MCF 10A (cell line): ENCODE measurements around the gene TMED1. TPM values are rescaled to one million over a fixed set of nuclear protein-coding genes. Genes with fewer than 3 reads are reported as not detected.

Experiments used
- BruUV-seq: library from RNA; stranded (reverse); fragments of 400-500 nt; replicated peaks from 2 replicates; lab custom pipeline; 2021; lab: Mats Ljungman, UMichigan
- CTCF ChIA-PET: fragments of 300-600 bp; sonication (Branson Sonifier 250); formaldehyde crosslinking; extraction: SDS; loops from one replicate; lab custom pipeline; 2021; ENCODE audit warnings: antibody characterized with exemption, inconsistent platforms; lab: Yijun Ruan, JAX
- POLR2A ChIA-PET: fragments of 300-600, 350-650 bp; sonication (Branson Sonifier 250); formaldehyde crosslinking; extraction: SDS; loops from one replicate; lab custom pipeline; 2020; ENCODE audit warnings: antibody characterized with exemption, inconsistent platforms; lab: Yijun Ruan, JAX
- DNase-seq: peaks from one replicate; pipeline ENCODE4 v3.0.0-alpha.2; 2018; ENCODE audit not compliant: unreplicated experiment
- H3K27ac Mint-ChIP-seq: one replicate; pipeline ENCODE4 v1.8.0; 2022; ENCODE audit warnings: mild to moderate bottlenecking, low read depth, mixed read lengths; ENCODE audit not compliant: unreplicated experiment
- H3K27me3 Mint-ChIP-seq: one replicate; pipeline ENCODE4 v1.8.0; 2022; ENCODE audit warnings: mixed read lengths; ENCODE audit not compliant: insufficient read depth, unreplicated experiment
- H3K36me3 Mint-ChIP-seq: one replicate; pipeline ENCODE4 v1.8.0; 2022; ENCODE audit warnings: mild to moderate bottlenecking, moderate library complexity, mixed read lengths; ENCODE audit not compliant: insufficient read depth, unreplicated experiment
- H3K4me1 Mint-ChIP-seq: one replicate; pipeline ENCODE4 v1.8.0; 2022; ENCODE audit warnings: mixed read lengths; ENCODE audit not compliant: insufficient read depth, unreplicated experiment
- H3K4me3 Mint-ChIP-seq: one replicate; pipeline ENCODE4 v1.8.0; 2022; ENCODE audit warnings: mild to moderate bottlenecking, moderate library complexity, mixed read lengths; ENCODE audit not compliant: unreplicated experiment
- H3K9me3 Mint-ChIP-seq: one replicate; pipeline ENCODE4 v1.8.0; 2022; ENCODE audit warnings: mixed read lengths; ENCODE audit not compliant: unreplicated experiment
- intact Hi-C: fragments of 100-400 bp; cut with micrococcal nuclease; formaldehyde crosslinking; loops from 2 replicates; pipeline ENCODE4 v1.14.1; 2022
- total RNA-seq: library from RNA; stranded (reverse); gene quantifications from 2 replicates; pipeline ENCODE4 v1.2.3, GENCODE V29; 2022
- TF ChIP-seq, protein P1 (sequence below): fragments of 200-600 bp; IDR thresholded peaks from one replicate; pipeline ENCODE4 v1.8.0; 2022; ENCODE audit warnings: antibody characterized with exemption, mild to moderate bottlenecking; ENCODE audit not compliant: unreplicated experiment

TMED1 gene
- total RNA-seq, 1 experiment from 2014 or later: 23.2 TPM

DNA sequence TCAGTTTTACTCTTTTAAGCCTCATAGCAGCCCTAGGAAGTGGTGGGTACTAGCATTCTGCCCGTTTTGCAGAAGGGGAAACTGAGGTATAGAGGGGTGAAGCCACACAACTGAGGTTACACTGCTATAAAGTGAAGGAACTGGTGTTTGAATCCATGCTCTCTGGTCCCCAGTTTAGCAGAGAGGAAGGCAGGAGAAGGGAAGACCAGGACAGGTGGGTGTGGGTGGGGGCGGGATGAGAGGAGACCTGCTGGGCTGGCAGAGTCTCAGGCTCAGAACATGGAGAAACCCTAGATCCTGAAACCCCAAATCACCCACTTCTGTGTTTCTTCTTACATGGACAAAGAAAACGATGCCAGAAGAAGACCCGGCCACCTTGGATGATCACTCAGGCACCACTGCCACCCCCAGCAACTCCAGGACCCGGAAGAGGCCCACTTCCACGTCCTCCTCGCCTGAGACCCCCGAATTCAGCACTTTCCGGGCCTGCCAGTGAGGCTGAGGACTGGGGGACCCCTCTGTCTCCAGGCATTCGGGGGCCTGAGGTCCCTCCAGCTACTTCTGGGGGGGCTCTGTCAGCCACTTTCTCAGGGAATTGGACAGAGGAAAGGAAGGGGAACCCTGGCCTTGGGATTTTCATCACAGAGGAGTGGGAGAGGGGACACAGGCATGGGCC lies 33.0 kb upstream of the TMED1 start:
- intact Hi-C loops: no loop called here
- ChIA-PET CTCF (interaction anchor here (0.6 kb wide), 2 partner anchors 13 to 67 kb away, joined by 3 read pairs; no protein-coding TSS in a partner anchor), POLR2A (interaction anchor here (1.4 kb wide), 1 partner anchor 33 kb away, joined by 4 read pairs; the partner anchor contains the start of gene TMED1)
- TF ChIP-seq, protein P1, sequence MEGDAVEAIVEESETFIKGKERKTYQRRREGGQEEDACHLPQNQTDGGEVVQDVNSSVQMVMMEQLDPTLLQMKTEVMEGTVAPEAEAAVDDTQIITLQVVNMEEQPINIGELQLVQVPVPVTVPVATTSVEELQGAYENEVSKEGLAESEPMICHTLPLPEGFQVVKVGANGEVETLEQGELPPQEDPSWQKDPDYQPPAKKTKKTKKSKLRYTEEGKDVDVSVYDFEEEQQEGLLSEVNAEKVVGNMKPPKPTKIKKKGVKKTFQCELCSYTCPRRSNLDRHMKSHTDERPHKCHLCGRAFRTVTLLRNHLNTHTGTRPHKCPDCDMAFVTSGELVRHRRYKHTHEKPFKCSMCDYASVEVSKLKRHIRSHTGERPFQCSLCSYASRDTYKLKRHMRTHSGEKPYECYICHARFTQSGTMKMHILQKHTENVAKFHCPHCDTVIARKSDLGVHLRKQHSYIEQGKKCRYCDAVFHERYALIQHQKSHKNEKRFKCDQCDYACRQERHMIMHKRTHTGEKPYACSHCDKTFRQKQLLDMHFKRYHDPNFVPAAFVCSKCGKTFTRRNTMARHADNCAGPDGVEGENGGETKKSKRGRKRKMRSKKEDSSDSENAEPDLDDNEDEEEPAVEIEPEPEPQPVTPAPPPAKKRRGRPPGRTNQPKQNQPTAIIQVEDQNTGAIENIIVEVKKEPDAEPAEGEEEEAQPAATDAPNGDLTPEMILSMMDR: no peak
- no peak overlapping the region for H3K27ac Mint-ChIP-seq
- DNase-seq: no peak
- no TSS peak for BruUV-seq
- no peak overlapping the region for H3K4me3 Mint-ChIP-seq
- H3K27me3 Mint-ChIP-seq: no peaks in the 10 kb centered on the region
- H3K4me1 Mint-ChIP-seq: peaks cover 8% of the 10 kb centered on the region
- peaks cover 7% of the 10 kb centered on the region for H3K36me3 Mint-ChIP-seq
- no peaks in the 10 kb centered on the region for H3K9me3 Mint-ChIP-seq

DNA sequence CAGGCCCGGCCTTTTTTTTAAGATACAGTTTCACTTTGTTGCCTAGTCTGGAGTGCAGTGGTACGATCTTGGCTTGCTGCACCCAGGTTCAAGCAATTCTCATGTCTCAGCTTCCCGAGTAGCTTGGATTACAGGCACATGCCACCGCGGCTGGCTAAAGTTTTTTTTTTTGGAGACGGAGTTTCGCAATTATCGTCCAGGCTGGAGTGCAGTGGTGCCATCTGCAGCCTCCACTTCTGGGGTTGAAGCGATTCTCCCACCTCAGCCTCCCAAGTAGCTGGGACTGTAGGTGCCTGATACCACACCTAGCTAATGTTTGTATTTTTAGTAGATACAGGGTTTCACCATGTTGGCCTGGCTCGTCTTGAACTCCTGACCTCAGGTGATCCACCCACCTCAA lies 30.5 kb upstream of the TMED1 start:
- Mint-ChIP-seq H3K4me1 (peaks cover 17% of the 10 kb centered on the region), H3K27ac (no peak overlapping the region), H3K4me3 (no peak overlapping the region), H3K36me3 (no peaks in the 10 kb centered on the region), H3K9me3 (no peaks in the 10 kb centered on the region), H3K27me3 (no peaks in the 10 kb centered on the region)
- BruUV-seq: no TSS peak
- ChIA-PET POLR2A (interaction anchor here (1.1 to 3.7 kb wide), 2 partner anchors 31 to 142 kb away, joined by 5 to 28 read pairs; partner anchors contain the start of gene TMED1), CTCF (interaction anchor here (0.6 to 4.4 kb wide), 6 partner anchors 13 to 1410 kb away, joined by 3 to 68 read pairs (median 4); partner anchors contain the start of gene TMED1)
- intact Hi-C loops: no loop called here
- TF ChIP-seq, protein P1: no peak
- no peak for DNase-seq

DNA sequence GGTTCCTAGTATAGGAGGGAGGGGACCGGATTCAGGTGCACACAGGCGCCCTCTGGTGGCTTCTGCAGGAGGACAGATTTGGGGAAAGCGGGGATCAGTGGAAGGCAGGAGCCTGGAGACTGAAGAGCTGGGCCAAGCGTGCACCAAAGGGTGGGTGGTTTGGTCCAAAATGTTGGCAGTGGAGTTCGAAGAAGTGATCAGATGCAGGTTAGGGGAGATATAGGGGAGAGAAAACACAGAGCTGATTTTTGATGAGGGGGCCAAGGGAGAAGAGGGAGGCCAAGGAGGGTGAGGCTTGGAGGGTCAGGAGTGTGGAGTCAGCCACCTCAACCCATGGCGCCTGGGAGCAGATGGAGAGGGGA lies 28.5 kb upstream of the TMED1 start:
- POLR2A ChIA-PET: interaction anchor here (0.7 to 3.7 kb wide), 5 partner anchors 29 to 207 kb away, joined by 3 to 28 read pairs (median 6); partner anchors contain the start of genes DNM2 and TMED1
- CTCF ChIA-PET: interaction anchor here (0.5 to 4.4 kb wide), 40 partner anchors 8 to 1896 kb away, joined by 3 to 68 read pairs (median 4); partner anchors contain the start of genes DNM2 and TMED1
- no TSS peak for BruUV-seq
- DNase-seq: peak; percentile 85
- H3K27ac Mint-ChIP-seq: peak overlapping the region; percentile 37
- TF ChIP-seq, protein P1: peak; percentile 89
- peaks cover 17% of the 10 kb centered on the region for H3K4me1 Mint-ChIP-seq
- no peaks in the 10 kb centered on the region for H3K9me3 Mint-ChIP-seq
- no peak overlapping the region for H3K4me3 Mint-ChIP-seq
- H3K36me3 Mint-ChIP-seq: no peaks in the 10 kb centered on the region
- H3K27me3 Mint-ChIP-seq: no peaks in the 10 kb centered on the region
- intact Hi-C loops: loop anchor here (1.0 kb wide), 1 partner anchor 147 kb away; no protein-coding TSS in a partner anchor

DNA sequence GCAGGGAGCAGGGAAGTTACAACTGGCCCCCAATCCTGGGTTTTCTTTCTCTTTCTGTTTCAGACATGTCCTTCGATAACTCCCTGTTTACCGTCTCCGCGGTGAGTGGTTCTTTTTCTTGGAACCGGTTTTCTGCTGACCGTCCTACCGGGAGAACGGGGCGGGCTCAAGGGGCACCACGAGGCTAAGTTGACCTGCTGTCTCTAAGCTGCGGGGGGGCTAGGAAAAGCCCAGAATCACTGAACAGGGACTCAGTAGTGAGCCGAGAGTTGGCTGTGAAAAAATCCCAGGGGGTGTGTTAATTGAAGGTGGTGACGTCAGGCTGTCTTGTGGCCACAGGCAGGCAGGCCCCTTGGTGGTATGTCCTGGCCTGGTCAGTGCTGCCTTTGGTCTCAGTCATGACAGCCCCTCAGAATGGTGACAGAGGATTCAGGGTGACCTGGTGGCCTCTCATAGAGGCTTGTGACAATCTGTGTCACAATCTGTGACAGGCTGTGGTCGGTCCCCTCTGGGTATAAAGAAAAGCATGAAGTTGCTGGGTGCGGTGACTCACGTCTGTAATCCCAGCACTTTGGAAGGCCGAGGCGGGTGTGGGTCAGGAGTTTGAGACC lies 27.2 kb upstream of the TMED1 start:
- H3K27me3 Mint-ChIP-seq: no peaks in the 10 kb centered on the region
- H3K27ac Mint-ChIP-seq: no peak overlapping the region
- TF ChIP-seq, protein P1: no peak
- no TSS peak for BruUV-seq
- ChIA-PET CTCF (interaction anchor here (0.6 to 4.4 kb wide), 13 partner anchors 10 to 380 kb away, joined by 3 to 68 read pairs (median 4); partner anchors contain the start of genes DNM2 and TMED1), POLR2A (no interaction called here)
- no peak for DNase-seq
- no peak overlapping the region for H3K4me3 Mint-ChIP-seq
- intact Hi-C loops: no loop called here
- no peaks in the 10 kb centered on the region for H3K9me3 Mint-ChIP-seq
- peaks cover 17% of the 10 kb centered on the region for H3K4me1 Mint-ChIP-seq
- H3K36me3 Mint-ChIP-seq: no peaks in the 10 kb centered on the region
